GM10266 (cell line): ENCODE data around the gene DMXL1.
A peak's percentile ranks its signal among the peaks of the same experiment; 100 is the strongest.

Experiments used
- DNase-seq: peaks from one replicate; pipeline ENCODE4 v3.0.0; 2012; ENCODE audit errors: extremely low spot score
- CTCF ChIP-seq: IDR thresholded peaks from 2 replicates; pipeline ENCODE4 v1.5.1; 2012; ENCODE audit warnings: mild to moderate bottlenecking, low read depth; ENCODE audit not compliant: control insufficient read depth, insufficient read depth; ENCODE audit errors: missing control alignments

DMXL1 gene

GRCh38 chr5:119275601-119276173 is 204.8 kb downstream of the DMXL1 start:
- peak; percentile 30 for DNase-seq

GRCh38 chr5:119276978-119277377 is 206.1 kb downstream of the DMXL1 start:
- no peak for TF ChIP-seq CTCF
- no peak for DNase-seq

More at GRCh38 chr5:119275601-119276173, 204.8 kb downstream of the DMXL1 start:
- TF ChIP-seq CTCF, result no peak

- no peak for TF ChIP-seq CTCF
- DNase-seq, result no peak
Observed at GRCh38 chr5:119279093-119279492, 208.2 kb downstream of the DMXL1 start.

- DNase-seq, result no peak
- no peak for TF ChIP-seq CTCF
Observed at GRCh38 chr5:119280380-119280779, 209.5 kb downstream of the DMXL1 start.

GRCh38 chr5:119282628-119283027 is 211.7 kb downstream of the DMXL1 start:
- no peak for TF ChIP-seq CTCF
- DNase-seq, result no peak

GRCh38 chr5:119284031-119284430 is 213.1 kb downstream of the DMXL1 start:
- no peak for TF ChIP-seq CTCF
- no peak for DNase-seq

GRCh38 chr5:119285070-119285916 is 214.4 kb downstream of the DMXL1 start:
- TF ChIP-seq CTCF, result no peak
- no peak for DNase-seq
